Right renal cortex interstitium (tissue), 3 donors: ENCODE results near the gene STIMATE. TPM values are rescaled to one million over a fixed set of nuclear protein-coding genes. Genes with fewer than 3 reads are reported as not detected.

Experiments used
- DNase-seq, 3 donors: peaks; one replicate each; pipeline ENCODE4 v3.0.0-alpha.2; 2013; ENCODE audit warnings: low read depth in 3 of 3, low spot score in 2 of 3
- polyA plus RNA-seq, 3 donors: library from polyadenylated mRNA; unstranded; fragments of 120-200 nt; gene quantifications; one replicate each; pipeline ENCODE4 v1.2.1, GENCODE V29; 2013; ENCODE audit not compliant: insufficient read length in 3 of 3

STIMATE gene
- polyA plus RNA-seq, 3 donors, result 14.7 to 15.8 (median 15.2) TPM

DNA sequence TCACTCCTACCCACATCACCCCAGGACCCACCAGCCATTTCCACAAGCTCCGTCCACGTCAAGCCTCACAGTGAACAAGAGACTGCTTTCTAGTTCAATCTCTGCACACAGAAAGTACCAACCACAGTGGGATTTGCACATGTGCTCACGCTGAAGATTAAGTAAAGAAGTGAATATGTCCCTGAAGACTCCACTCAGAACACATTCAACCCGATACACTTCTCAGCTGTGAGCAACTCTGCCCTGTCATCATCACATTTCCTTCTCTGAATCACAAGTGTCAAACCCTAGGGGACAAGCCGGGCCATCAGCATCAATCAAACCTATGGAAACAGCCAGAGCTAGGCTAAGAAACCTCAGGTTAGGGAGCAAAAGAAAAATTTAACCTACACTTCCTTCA is 1.9 kb downstream of the STIMATE start:
- no peak for DNase-seq

DNA sequence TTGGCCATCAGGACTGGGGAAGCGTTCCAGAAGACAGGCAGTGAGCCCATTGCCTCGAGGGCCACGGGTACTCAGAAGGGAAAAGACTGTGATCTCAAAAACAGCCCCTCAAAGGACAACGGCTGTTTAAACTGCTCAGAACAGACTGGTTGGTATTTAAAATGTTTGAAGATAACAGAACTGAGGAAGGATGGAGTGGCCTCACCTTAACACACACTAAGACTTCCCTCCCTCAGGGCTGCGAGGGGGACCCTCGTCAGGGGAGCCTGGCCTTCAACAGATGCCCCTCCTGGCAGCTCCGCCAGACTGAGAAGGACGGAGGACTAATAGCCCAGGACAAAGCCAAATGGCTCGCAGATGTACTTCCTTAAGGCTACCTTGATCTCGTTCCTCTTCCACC is 2.6 kb downstream of the STIMATE start:
- DNase-seq, result no peak

GRCh38 chr3:52893723-52894122 is 3.6 kb downstream of the STIMATE start:
- DNase-seq, result no peak

DNA sequence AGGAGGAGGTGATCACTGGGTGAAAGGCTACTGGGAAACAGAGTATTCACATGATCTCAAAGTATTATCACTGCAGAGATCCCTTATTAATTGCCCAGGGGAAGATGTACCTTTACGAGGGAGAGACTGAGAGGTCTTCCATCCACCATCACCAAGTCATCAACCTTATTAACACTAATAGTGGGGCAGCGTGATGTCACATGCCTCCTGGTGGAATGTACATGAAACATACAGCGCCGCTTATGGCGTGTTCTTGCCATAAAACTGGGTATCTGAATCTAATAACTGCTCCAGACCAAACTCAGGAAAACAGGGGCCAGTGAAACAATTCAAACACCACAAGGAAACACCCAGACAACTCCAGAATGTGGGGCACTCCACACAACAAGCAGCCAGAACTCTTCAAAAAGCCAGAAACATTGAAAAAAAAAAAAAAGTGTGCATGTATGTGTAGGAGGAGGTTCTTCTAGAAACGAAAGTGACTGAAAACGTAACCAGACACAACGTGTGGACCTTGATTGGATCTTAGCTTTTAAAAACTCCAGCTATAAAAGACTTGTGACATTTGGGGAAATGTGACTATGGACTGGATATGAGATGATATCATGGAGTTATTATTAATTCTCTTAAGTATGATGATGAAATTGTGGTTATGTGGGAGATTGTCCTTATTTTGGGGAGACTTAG is 4.6 kb downstream of the STIMATE start:
- DNase-seq, result no peak

DNA sequence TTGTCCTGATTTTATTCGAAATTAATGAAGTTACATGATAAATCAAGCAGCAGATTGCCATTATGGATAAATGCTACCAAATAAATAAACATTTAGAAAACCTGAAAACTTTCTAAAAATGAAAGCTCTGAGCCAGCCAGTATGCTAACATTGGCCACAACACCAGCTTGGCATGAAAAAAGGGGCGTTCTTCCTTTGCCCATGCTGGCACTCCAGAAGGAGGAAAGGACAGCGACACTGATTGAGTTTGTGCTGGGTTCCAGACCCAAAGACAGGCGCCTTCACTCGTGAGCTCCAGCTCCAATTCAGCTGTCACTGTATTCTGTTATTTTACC is 5.1 kb downstream of the STIMATE start:
- DNase-seq, result no peak

GRCh38 chr3:52891615-52892081 is 5.7 kb downstream of the STIMATE start:
- peak in 1 of 3 donors; percentile 15 for DNase-seq

DNA sequence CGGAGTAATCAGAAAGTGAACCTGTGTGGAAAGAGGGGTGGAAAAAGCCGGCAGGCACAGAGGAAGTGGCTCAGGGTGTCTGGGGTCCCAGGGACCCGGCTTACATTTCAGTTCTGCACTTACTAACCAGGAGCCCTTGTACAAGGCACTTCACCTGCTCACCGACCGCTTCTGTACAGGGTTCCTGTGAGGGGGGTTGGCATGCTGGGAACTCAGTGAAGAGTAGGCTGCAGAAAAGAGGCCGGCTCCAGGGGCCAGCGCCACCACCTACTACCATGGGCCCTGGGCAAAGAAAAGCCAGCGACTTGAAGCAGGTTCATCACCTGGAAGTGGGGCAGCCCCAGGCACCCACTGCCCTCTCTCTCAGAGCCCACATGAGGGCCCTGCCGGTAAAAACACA is 6.2 kb downstream of the STIMATE start:
- DNase-seq, result no peak

DNA sequence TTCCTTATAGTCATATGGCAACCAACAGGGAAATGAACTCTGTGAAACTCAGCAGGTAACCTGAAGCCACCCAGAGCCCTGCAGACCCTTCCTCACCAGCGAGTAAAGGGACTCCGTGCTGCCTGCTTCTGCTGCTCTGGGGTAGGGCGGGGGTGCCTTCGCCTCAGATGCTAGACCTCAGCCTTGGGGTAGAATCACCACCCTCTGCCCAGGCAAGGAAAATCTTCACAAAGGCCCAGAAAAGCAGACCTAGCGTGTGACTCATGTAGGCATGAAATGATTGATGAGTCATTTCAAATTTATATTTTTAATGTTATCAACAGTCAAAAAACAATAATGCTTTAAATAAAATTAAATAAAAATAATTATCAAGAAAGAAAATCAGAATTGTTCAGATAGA is 6.6 kb downstream of the STIMATE start:
- DNase-seq, result no peak

DNA sequence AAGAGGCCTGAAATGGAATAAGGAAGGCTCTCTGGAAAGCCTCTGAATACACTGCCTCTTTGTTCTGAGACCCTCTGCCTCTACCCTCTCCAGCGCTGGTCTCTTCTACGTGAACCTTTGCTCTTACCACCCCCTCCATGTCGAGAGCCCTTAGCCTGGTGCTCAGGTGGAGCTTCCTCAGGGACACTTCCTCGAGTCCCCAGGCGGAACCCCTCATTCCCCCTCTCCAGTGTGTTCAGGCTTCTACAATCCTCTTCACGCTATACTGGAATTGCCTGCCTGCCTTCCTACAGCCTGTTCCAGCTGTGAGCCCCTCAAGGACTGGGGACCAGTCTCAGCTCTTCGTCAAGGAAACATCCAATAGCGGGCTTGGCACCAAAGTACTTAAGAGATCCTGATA is 7.4 kb downstream of the STIMATE start:
- no peak for DNase-seq

DNA sequence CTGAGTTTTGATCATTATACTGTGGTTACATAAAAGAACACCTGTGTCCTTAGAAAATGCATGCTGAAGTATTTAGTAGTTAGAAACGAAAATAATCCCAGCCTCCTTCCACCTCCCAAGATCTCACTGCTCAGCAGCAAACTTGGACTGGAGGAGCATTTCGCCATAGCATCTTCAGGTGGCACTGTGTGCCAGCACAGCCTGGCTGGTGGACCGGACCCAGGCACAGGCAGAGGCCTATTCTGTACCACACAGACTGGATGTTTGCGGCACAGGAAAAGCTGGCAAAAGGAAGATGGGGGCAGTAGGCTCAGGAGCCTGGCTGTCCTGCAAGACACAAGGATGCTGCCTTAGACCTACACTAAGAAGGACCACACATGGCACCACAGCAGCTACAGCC is 10.2 kb downstream of the STIMATE start:
- DNase-seq, result no peak

- no peak for DNase-seq
Observed at GRCh38 chr3:52886049-52886730, 11.2 kb downstream of the STIMATE start.

- no peak for DNase-seq
Observed at GRCh38 chr3:52882377-52882776, 15.0 kb downstream of the STIMATE start.

DNA sequence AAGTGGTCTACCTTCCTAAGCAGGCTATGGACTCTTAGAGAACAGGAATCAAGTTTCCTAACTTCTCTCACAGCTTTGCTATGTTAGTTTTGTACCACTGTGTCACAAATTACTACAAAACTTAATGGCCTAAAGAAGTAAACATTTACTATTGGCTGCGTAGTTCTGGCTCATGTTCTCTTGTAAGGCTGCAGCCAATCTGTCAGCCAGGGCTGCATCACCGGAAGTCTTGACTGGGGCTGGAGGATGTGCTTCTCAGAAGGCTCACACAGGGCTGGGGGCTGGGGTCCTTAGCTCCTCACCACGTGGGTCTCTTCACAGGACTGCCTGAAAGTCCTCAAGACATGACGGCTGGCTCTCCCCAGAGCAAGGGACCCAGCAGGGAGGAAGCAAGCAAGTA is 15.5 kb downstream of the STIMATE start:
- no peak for DNase-seq

GRCh38 chr3:52880474-52880873 is 16.9 kb downstream of the STIMATE start:
- no peak for DNase-seq

GRCh38 chr3:52880047-52880446 is 17.3 kb downstream of the STIMATE start:
- no peak for DNase-seq

DNA sequence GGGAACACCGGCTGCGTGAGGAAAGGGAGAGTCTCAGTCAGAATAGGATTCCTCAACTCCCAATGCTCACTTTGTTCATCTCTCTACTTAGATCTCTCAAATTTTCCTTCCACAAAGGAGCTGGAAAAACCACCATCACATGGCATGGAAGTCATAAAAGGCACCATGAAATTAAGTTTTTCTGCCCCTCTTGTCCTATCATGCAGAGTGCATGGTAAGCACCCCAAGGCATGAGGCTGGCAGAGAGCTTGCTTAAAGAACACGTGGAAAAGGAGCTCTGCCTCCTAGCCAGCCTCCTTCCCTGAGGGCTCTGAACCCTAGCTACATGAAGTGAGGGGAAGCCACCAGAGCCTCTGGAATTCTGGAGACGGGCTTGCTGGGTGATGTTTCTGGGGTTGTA is 17.8 kb downstream of the STIMATE start:
- DNase-seq, result no peak

- DNase-seq, result no peak
Observed at GRCh38 chr3:52879090-52879489, 18.3 kb downstream of the STIMATE start.

- no peak for DNase-seq
Observed at GRCh38 chr3:52877085-52877484, 20.3 kb downstream of the STIMATE start.

DNA sequence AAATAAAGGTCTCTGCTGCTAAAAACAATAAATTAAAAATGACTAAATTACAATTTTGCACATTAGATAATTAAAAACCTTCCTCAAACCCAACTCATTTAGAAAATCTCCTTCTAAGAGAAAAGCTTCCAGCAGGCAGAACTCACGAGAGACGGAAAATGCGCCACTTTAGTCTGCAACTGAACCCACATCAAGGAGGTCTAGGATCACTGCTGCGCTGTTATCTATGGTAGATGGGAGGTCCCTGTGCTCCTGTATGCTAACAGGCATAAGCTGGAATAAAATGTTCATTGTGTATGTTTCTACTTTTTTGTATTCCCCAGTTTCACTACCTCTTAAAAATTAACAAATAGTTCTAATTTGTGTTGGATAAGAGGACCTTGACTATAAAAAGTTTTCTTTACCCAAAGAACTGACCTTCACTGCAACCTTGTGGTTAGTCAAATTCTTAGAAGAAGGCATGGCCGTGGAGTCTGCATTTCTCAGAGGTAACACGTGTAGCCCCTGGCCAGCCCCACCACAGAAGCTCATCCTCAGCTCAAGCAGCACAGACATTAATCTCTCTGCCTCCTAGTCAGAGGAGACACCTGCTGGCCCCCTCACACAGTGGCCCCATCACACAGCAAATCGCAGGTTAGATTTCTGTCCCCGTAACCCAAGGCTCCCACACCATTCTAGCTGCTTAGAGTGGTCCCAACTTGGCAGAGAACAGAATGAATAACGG is 22.3 kb downstream of the STIMATE start:
- DNase-seq, result no peak

- DNase-seq, result no peak
Observed at GRCh38 chr3:52874160-52874701, 23.1 kb downstream of the STIMATE start.

GRCh38 chr3:52873433-52874159 is 23.8 kb downstream of the STIMATE start:
- DNase-seq, result no peak
